B cell (primary cell): ENCODE results near the gene PET100. TPM values are rescaled to one million over a fixed set of nuclear protein-coding genes. Genes with fewer than 3 reads are reported as not detected.

Experiments used
- ATAC-seq: fragments of 200-7000 bp; cut with Tn5 transposase; one replicate; pipeline ENCODE4 v1.10.0; 2021; ENCODE audit warnings: low read depth, mild to moderate bottlenecking, moderate number of reproducible peaks, moderate library complexity
- CTCF ChIA-PET: fragments of 350-600 bp; sonication (Branson Sonifier 250); formaldehyde crosslinking; loops from one replicate; lab custom pipeline; 2021; ENCODE audit warnings: antibody characterized with exemption, inconsistent platforms; lab: Charles Lee
- POLR2A ChIA-PET: fragments of 350-600 bp; sonication (Branson Sonifier 250); formaldehyde crosslinking; loops from one replicate; lab custom pipeline; 2021; ENCODE audit warnings: antibody characterized with exemption; lab: Charles Lee
- DNase-seq: peaks from one replicate; pipeline ENCODE4 v3.0.0; 2013
- H2AFZ ChIP-seq: 2 replicates; pipeline ENCODE4 v1.6.1; 2012; ENCODE audit warnings: mild to moderate bottlenecking, low read depth, low read length; ENCODE audit not compliant: insufficient read depth, poor library complexity, severe bottlenecking
- H3K27ac ChIP-seq, 2 donors: 1 replicate in 1 of 2; 2 replicates in 1 of 2; pipeline ENCODE4 v1.5.1; 2012 to 2013; ENCODE audit warnings: low read length in 2 of 2, mild to moderate bottlenecking in 2 of 2, moderate library complexity in 1 of 2
- H3K27me3 ChIP-seq, 4 experiments: fragments of 200-600 bp in 1 of 4; sonication (generic) in 1 of 4; replicated peaks in 1 of 4; 1 replicate in 2 of 4; 2 replicates in 2 of 4; pipeline versions ENCODE4 v1.6.1 to v1.7.0; 2013 to 2016; ENCODE audit warnings: low read length in 3 of 4, mild to moderate bottlenecking in 2 of 4, mixed read lengths in 1 of 4, moderate library complexity in 1 of 4; ENCODE audit not compliant: insufficient read depth in 4 of 4, control insufficient read depth in 3 of 4; ENCODE audit errors: control extremely low read depth in 1 of 4
- H3K36me3 ChIP-seq, 2 experiments: replicated peaks in 1 of 2; 1 replicate in 1 of 2; 2 replicates in 1 of 2; pipeline versions ENCODE4 v1.6.1 to v1.7.1; 2013; ENCODE audit warnings: low read length in 1 of 2; ENCODE audit not compliant: insufficient read depth in 2 of 2, control insufficient read depth in 1 of 2; ENCODE audit errors: control extremely low read depth in 1 of 2, extremely low read depth in 1 of 2
- H3K4me1 ChIP-seq, 2 donors: fragments of 200-600 bp in 1 of 2; sonication (generic) in 1 of 2; 1 replicate in 1 of 2; 2 replicates in 1 of 2; pipeline versions ENCODE4 v1.5.1 to v1.6.1; 2013 to 2017; ENCODE audit warnings: low read length in 2 of 2; ENCODE audit not compliant: control insufficient read depth in 2 of 2, insufficient read depth in 2 of 2
- H3K4me2 ChIP-seq: replicated peaks from 2 replicates; pipeline ENCODE3; 2012; ENCODE audit warnings: mild to moderate bottlenecking, low read depth, low read length; ENCODE audit not compliant: poor library complexity, severe bottlenecking
- H3K4me3 ChIP-seq, 5 experiments: fragments of 200-600 bp in 1 of 5; sonication (generic) in 1 of 5; 1 replicate in 3 of 5; 2 replicates in 2 of 5; pipeline versions ENCODE4 v1.5.1 to v1.7.0; 2011 to 2016; ENCODE audit warnings: low read length in 4 of 5, mild to moderate bottlenecking in 4 of 5, low read depth in 2 of 5, control low read depth in 1 of 5, moderate library complexity in 1 of 5; ENCODE audit not compliant: insufficient read depth in 1 of 5; ENCODE audit errors: control extremely low read depth in 1 of 5, extremely low read depth in 1 of 5
- H3K79me2 ChIP-seq: fragments of 200-600 bp; sonication (generic); one replicate; pipeline ENCODE4 v1.6.0; 2016; ENCODE audit warnings: low read length; ENCODE audit not compliant: control insufficient read depth, insufficient read depth
- H3K9ac ChIP-seq: fragments of 200-600 bp; sonication (generic); 2 replicates; pipeline ENCODE4 v1.6.1; 2017; ENCODE audit warnings: mild to moderate bottlenecking, low read length, moderate library complexity
- H3K9me3 ChIP-seq, 3 donors: one replicate each; pipeline versions ENCODE4 v1.6.1 to v1.7.1; 2013; ENCODE audit warnings: low read length in 2 of 3; ENCODE audit not compliant: control insufficient read depth in 2 of 3, insufficient read depth in 1 of 3; ENCODE audit errors: control extremely low read depth in 1 of 3
- H4K20me1 ChIP-seq: 2 replicates; pipeline ENCODE4 v1.6.0; 2012; ENCODE audit warnings: mild to moderate bottlenecking, low read length; ENCODE audit not compliant: insufficient read depth, control insufficient read depth, poor library complexity, severe bottlenecking
- H3K27ac Mint-ChIP-seq: one replicate; pipeline ENCODE4 v1.8.0; 2021; ENCODE audit warnings: mixed read lengths
- H3K27me3 Mint-ChIP-seq: one replicate; pipeline ENCODE4 v1.8.0; 2021; ENCODE audit warnings: mixed read lengths
- H3K4me1 Mint-ChIP-seq: one replicate; pipeline ENCODE4 v1.8.0; 2021; ENCODE audit warnings: mixed read lengths
- H3K4me3 Mint-ChIP-seq: one replicate; pipeline ENCODE4 v1.8.0; 2021; ENCODE audit warnings: mixed read lengths
- H3K9me3 Mint-ChIP-seq: one replicate; pipeline ENCODE4 v1.8.0; 2022; ENCODE audit warnings: mixed read lengths; ENCODE audit not compliant: insufficient read depth
- EZH2 ChIP-seq: IDR thresholded peaks from 2 replicates; pipeline ENCODE4 v1.6.1; 2012; ENCODE audit warnings: borderline replicate concordance, low read depth, mild to moderate bottlenecking, moderate library complexity, low read length; ENCODE audit not compliant: insufficient read depth, poor library complexity, severe bottlenecking
- WGBS: methylation state at CpG from one replicate; pipeline ENCODE4 v1.1.5; 2013; ENCODE audit warnings: missing lambda C conversion rate; ENCODE audit not compliant: insufficient coverage; 5-methylcytosine and 5-hydroxymethylcytosine counted together
- intact Hi-C: fragments of 100-400 bp; cut with micrococcal nuclease; formaldehyde crosslinking; loops from one replicate; pipeline ENCODE4 v1.10.0; 2022
- polyA plus RNA-seq: library from polyadenylated mRNA; depleted of rRNA; stranded (reverse); fragments of >200 nt; gene quantifications from 2 replicates; pipeline ENCODE4 v1.2.3, GENCODE V29; 2012
- total RNA-seq, 2 donors: library from RNA; stranded (reverse); fragments of 120-200 nt in 1 of 2; gene quantifications; 1 replicate in 1 of 2; 2 replicates in 1 of 2; pipeline versions ENCODE4 v1.2.3 to v1.2.4, GENCODE V29; 2013 to 2022
- TF ChIP-seq, protein P1 (sequence below): fragments of 200-600 bp; IDR thresholded peaks from one replicate; pipeline ENCODE4 v1.8.0; 2022; ENCODE audit warnings: antibody characterized with exemption, mild to moderate bottlenecking

PET100 gene
- total and polyA plus RNA-seq, 2 donors (not counting 1 experiment from before 2014, with no cell fraction given): 31.3 to 100 TPM

GRCh38 chr19:7678971-7679751, 49.6 kb downstream of the PET100 start:
- Histone ChIP-seq H3K4me1 (peaks cover 39 to 49% of the 10 kb centered on the region in 2 donors), H3K9me3 (peaks cover 0 to 12% (median 0%) of the 10 kb centered on the region in 3 donors), H3K4me2 (peak overlapping the region; percentile 94), H2AFZ (no peak overlapping the region), H3K4me3 (no peak overlapping the region), H3K9ac (no peak overlapping the region), H3K27me3 (peaks cover 0 to 23% (median 3%) of the 10 kb centered on the region in 4 experiments), H3K27ac (no peak overlapping the region), H3K36me3 (peaks cover 0 to 18% of the 10 kb centered on the region in 2 experiments), H3K79me2 (peaks cover 32% of the 10 kb centered on the region), H4K20me1 (peaks cover 26% of the 10 kb centered on the region)
- DNase-seq: peak; percentile 91
- intact Hi-C loops: loop anchor here (1.0 to 5.0 kb wide), 6 partner anchors 27 to 582 kb away; partner anchors contain the start of gene SNAPC2
- Mint-ChIP-seq H3K4me3 (peak overlapping the region; percentile 87), H3K27ac (peak overlapping the region; percentile 80), H3K4me1 (peaks cover 58% of the 10 kb centered on the region), H3K27me3 (peaks cover 17% of the 10 kb centered on the region), H3K9me3 (no peaks in the 10 kb centered on the region)
- WGBS: 37% methylated on average over 26 of the region's 30 CpGs
- TF ChIP-seq EZH2: no peak
- TF ChIP-seq, protein P1, sequence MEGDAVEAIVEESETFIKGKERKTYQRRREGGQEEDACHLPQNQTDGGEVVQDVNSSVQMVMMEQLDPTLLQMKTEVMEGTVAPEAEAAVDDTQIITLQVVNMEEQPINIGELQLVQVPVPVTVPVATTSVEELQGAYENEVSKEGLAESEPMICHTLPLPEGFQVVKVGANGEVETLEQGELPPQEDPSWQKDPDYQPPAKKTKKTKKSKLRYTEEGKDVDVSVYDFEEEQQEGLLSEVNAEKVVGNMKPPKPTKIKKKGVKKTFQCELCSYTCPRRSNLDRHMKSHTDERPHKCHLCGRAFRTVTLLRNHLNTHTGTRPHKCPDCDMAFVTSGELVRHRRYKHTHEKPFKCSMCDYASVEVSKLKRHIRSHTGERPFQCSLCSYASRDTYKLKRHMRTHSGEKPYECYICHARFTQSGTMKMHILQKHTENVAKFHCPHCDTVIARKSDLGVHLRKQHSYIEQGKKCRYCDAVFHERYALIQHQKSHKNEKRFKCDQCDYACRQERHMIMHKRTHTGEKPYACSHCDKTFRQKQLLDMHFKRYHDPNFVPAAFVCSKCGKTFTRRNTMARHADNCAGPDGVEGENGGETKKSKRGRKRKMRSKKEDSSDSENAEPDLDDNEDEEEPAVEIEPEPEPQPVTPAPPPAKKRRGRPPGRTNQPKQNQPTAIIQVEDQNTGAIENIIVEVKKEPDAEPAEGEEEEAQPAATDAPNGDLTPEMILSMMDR: peak; percentile 73
- ATAC-seq: peak; percentile 69
- ChIA-PET POLR2A (interaction anchor here (0.5 to 0.7 kb wide), 2 partner anchors 9 to 24 kb away, joined by 3 to 6 read pairs; no protein-coding TSS in a partner anchor), CTCF (interaction anchor here (1.0 to 3.9 kb wide), 4 partner anchors 25 to 122 kb away, joined by 3 to 44 read pairs (median 5); no protein-coding TSS in a partner anchor)
